Muscle of leg (tissue), 11 donors: ENCODE results near the gene FOXK2. TPM values are rescaled to one million over a fixed set of nuclear protein-coding genes. Genes with fewer than 3 reads are reported as not detected.
"Not testable (repeated sequence)": the region's sequence is repeated elsewhere in the genome, so short reads cannot be mapped to it uniquely, and the experiment has no call there.

Experiments
- DNase-seq: peaks from one replicate; pipeline ENCODE4 v3.0.0; 2013
- H3K27ac ChIP-seq: one replicate; pipeline ENCODE4 v1.5.1; 2013; ENCODE audit warnings: mild to moderate bottlenecking, low read length, control low read depth
- H3K27me3 ChIP-seq: one replicate; pipeline ENCODE4 v1.6.1; 2013; ENCODE audit warnings: low read length; ENCODE audit not compliant: control insufficient read depth, insufficient read depth
- H3K36me3 ChIP-seq: one replicate; pipeline ENCODE4 v1.6.1; 2013; ENCODE audit warnings: low read length; ENCODE audit not compliant: control insufficient read depth, insufficient read depth
- H3K4me1 ChIP-seq: one replicate; pipeline ENCODE4 v1.6.1; 2013; ENCODE audit warnings: low read length; ENCODE audit not compliant: control insufficient read depth, insufficient read depth
- H3K4me3 ChIP-seq: one replicate; pipeline ENCODE4 v1.5.1; 2013; ENCODE audit warnings: low read length, control low read depth
- H3K9me3 ChIP-seq: replicated peaks from 2 replicates; pipeline ENCODE4 v1.6.1; 2013; ENCODE audit warnings: low read depth, low read length; ENCODE audit not compliant: control insufficient read depth
- WGBS: methylation state at CpG from one replicate; pipeline ENCODE4 v1.1.5; 2013; ENCODE audit warnings: missing lambda C conversion rate; ENCODE audit not compliant: insufficient coverage; 5-methylcytosine and 5-hydroxymethylcytosine counted together
- polyA plus RNA-seq, 8 donors: library from polyadenylated mRNA; unstranded; fragments of 120-200 nt; gene quantifications; one replicate each; pipeline versions ENCODE4 v1.2.1 to v1.2.3, GENCODE V29; 2013; ENCODE audit warnings: inconsistent platforms in 1 of 8, low replicate concordance in 1 of 8; ENCODE audit not compliant: insufficient read length in 8 of 8, insufficient read depth in 1 of 8
- total RNA-seq: library from RNA; stranded (reverse); fragments of 120-200 nt; gene quantifications from one replicate; pipeline ENCODE4 v1.2.4, GENCODE V29; 2013

The FOXK2 gene
- total and polyA plus RNA-seq, 9 donors, result 31.8 to 47.3 (median 38.3) TPM

GRCh38 chr17:82570277-82570676, 50.7 kb downstream of the FOXK2 start:
- no peak for DNase-seq
- 86% methylated on average over 5 of the region's 9 CpGs for WGBS
- Histone ChIP-seq H3K36me3 (peaks cover 70% of the 10 kb centered on the region), H3K4me3 (no peak overlapping the region), H3K27ac (no peak overlapping the region), H3K9me3 (no peaks in the 10 kb centered on the region), H3K4me1 (peaks cover 19% of the 10 kb centered on the region), H3K27me3 (no peaks in the 10 kb centered on the region)

- 91% methylated on average over 5 of the region's 6 CpGs for WGBS
- H3K36me3 ChIP-seq, result peaks cover 77% of the 10 kb centered on the region
- no peaks in the 10 kb centered on the region for H3K27me3 ChIP-seq
- H3K4me1 ChIP-seq, result peaks cover 9% of the 10 kb centered on the region
- no peaks in the 10 kb centered on the region for H3K9me3 ChIP-seq
- no peak for DNase-seq
- H3K27ac ChIP-seq, result no peak overlapping the region
- H3K4me3 ChIP-seq, result no peak overlapping the region
Observed at GRCh38 chr17:82571855-82572254, 52.3 kb downstream of the FOXK2 start.

- H3K27ac ChIP-seq, result no peak overlapping the region
- H3K4me1 ChIP-seq, result no peaks in the 10 kb centered on the region
- no peaks in the 10 kb centered on the region for H3K9me3 ChIP-seq
- WGBS, result 87% methylated on average over 9 of the region's 11 CpGs
- H3K36me3 ChIP-seq, result peaks cover 78% of the 10 kb centered on the region
- H3K27me3 ChIP-seq, result no peaks in the 10 kb centered on the region
- H3K4me3 ChIP-seq, result no peak overlapping the region
- DNase-seq, result no peak
Observed at GRCh38 chr17:82574041-82574440, 54.5 kb downstream of the FOXK2 start.

- H3K9me3 ChIP-seq, H3K4me3 ChIP-seq, DNase-seq, H3K27me3 ChIP-seq, H3K27ac ChIP-seq, H3K4me1 ChIP-seq: not testable (repeated sequence)
- peaks cover 66% of the 10 kb centered on the region for H3K36me3 ChIP-seq
- WGBS, result 94% methylated on average over 17 of the region's 52 CpGs
Observed at GRCh38 chr17:82575581-82576221, 56.2 kb downstream of the FOXK2 start.

- Histone ChIP-seq H3K27me3 (no peaks in the 10 kb centered on the region), H3K4me1 (no peaks in the 10 kb centered on the region), H3K4me3 (no peak overlapping the region), H3K36me3 (peaks cover 58% of the 10 kb centered on the region), H3K27ac (no peak overlapping the region), H3K9me3 (no peaks in the 10 kb centered on the region)
- DNase-seq, result no peak
- WGBS, result 96% methylated on average over 10 of the region's 18 CpGs
Observed at GRCh38 chr17:82577300-82577699, 57.8 kb downstream of the FOXK2 start.

GRCh38 chr17:82579969-82580368, 60.4 kb downstream of the FOXK2 start:
- not testable (repeated sequence) for H3K4me1 ChIP-seq, H3K4me3 ChIP-seq, H3K9me3 ChIP-seq, DNase-seq, H3K27me3 ChIP-seq, H3K27ac ChIP-seq
- H3K36me3 ChIP-seq, result peaks cover 61% of the 10 kb centered on the region
- WGBS, result 80% methylated on average over 2 of the region's 4 CpGs

- H3K27me3 ChIP-seq, result no peaks in the 10 kb centered on the region
- DNase-seq, result no peak
- H3K36me3 ChIP-seq, result peaks cover 61% of the 10 kb centered on the region
- 59% methylated on average over 4 of the region's 8 CpGs for WGBS
- no peak overlapping the region for H3K4me3 ChIP-seq
- H3K9me3 ChIP-seq, result no peaks in the 10 kb centered on the region
- H3K4me1 ChIP-seq, result no peaks in the 10 kb centered on the region
- H3K27ac ChIP-seq, result no peak overlapping the region
Observed at GRCh38 chr17:82582213-82582612, 62.7 kb downstream of the FOXK2 start.

GRCh38 chr17:82582709-82583108, 63.2 kb downstream of the FOXK2 start:
- no peaks in the 10 kb centered on the region for H3K9me3 ChIP-seq
- no peaks in the 10 kb centered on the region for H3K4me1 ChIP-seq
- H3K27ac ChIP-seq, result no peak overlapping the region
- H3K4me3 ChIP-seq, result no peak overlapping the region
- peaks cover 61% of the 10 kb centered on the region for H3K36me3 ChIP-seq
- H3K27me3 ChIP-seq, result no peaks in the 10 kb centered on the region
- no peak for DNase-seq
- WGBS, result 79% methylated on average over 6 of the region's 11 CpGs

- DNase-seq, result no peak
Observed at GRCh38 chr17:82583720-82584234, 64.2 kb downstream of the FOXK2 start.

GRCh38 chr17:82585935-82586575, 66.5 kb downstream of the FOXK2 start:
- not testable (repeated sequence) for H3K4me3 ChIP-seq, H3K27ac ChIP-seq, H3K4me1 ChIP-seq, H3K9me3 ChIP-seq, H3K27me3 ChIP-seq
- 92% methylated on average over 21 of the region's 23 CpGs for WGBS
- peaks cover 64% of the 10 kb centered on the region for H3K36me3 ChIP-seq
- DNase-seq, result peak; percentile 84

More at GRCh38 chr17:82583720-82584234, 64.2 kb downstream of the FOXK2 start:
- 88% methylated on average over 28 of the region's 28 CpGs for WGBS
- Histone ChIP-seq H3K36me3 (peaks cover 61% of the 10 kb centered on the region), H3K4me1 (no peaks in the 10 kb centered on the region), H3K4me3 (no peak overlapping the region), H3K9me3 (no peaks in the 10 kb centered on the region), H3K27ac (no peak overlapping the region), H3K27me3 (no peaks in the 10 kb centered on the region)
